ENCODE results near the gene EVL.

GRCh38 chr14:100091386-100091785, 26.2 kb downstream of the EVL start:
- TF ChIP-seq, protein P1, sequence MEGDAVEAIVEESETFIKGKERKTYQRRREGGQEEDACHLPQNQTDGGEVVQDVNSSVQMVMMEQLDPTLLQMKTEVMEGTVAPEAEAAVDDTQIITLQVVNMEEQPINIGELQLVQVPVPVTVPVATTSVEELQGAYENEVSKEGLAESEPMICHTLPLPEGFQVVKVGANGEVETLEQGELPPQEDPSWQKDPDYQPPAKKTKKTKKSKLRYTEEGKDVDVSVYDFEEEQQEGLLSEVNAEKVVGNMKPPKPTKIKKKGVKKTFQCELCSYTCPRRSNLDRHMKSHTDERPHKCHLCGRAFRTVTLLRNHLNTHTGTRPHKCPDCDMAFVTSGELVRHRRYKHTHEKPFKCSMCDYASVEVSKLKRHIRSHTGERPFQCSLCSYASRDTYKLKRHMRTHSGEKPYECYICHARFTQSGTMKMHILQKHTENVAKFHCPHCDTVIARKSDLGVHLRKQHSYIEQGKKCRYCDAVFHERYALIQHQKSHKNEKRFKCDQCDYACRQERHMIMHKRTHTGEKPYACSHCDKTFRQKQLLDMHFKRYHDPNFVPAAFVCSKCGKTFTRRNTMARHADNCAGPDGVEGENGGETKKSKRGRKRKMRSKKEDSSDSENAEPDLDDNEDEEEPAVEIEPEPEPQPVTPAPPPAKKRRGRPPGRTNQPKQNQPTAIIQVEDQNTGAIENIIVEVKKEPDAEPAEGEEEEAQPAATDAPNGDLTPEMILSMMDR (conservative IDR thresholded peaks at IDR 0.05) = no peak
- TF ChIP-seq ZFX (IDR thresholded peaks at IDR 0.05) = no peak

All from C4-2B (cell line).